Mesodermal cell (in vitro differentiated cells): ENCODE results near the gene ARHGAP45.

Experiments
- H3K27ac ChIP-seq: 2 replicates; pipeline ENCODE4 v1.7.0; 2013; ENCODE audit warnings: mild to moderate bottlenecking, low read depth, low read length, moderate library complexity; ENCODE audit not compliant: severe bottlenecking
- H3K36me3 ChIP-seq: 2 replicates; pipeline ENCODE4 v1.7.1; 2013; ENCODE audit warnings: mild to moderate bottlenecking, low read length, moderate library complexity; ENCODE audit not compliant: control insufficient read depth, insufficient read depth
- H3K4me1 ChIP-seq: one replicate; pipeline ENCODE4 v1.7.1; 2013; ENCODE audit warnings: mild to moderate bottlenecking, low read length; ENCODE audit not compliant: insufficient read depth, control insufficient read depth, poor library complexity, severe bottlenecking
- H3K4me3 ChIP-seq: 2 replicates; pipeline ENCODE4 v1.7.0; 2013; ENCODE audit warnings: low read length, control low read depth, mild to moderate bottlenecking; ENCODE audit not compliant: insufficient read depth, poor library complexity, severe bottlenecking; ENCODE audit errors: extremely low read depth
- H3K9me3 ChIP-seq: 2 replicates; pipeline ENCODE4 v1.7.1; 2013; ENCODE audit warnings: mild to moderate bottlenecking, low read length, moderate library complexity; ENCODE audit not compliant: control insufficient read depth
- WGBS, 2 experiments: methylation state at CpG; one replicate each; pipeline ENCODE4 v1.1.5; 2013; ENCODE audit warnings: missing lambda C conversion rate in 2 of 2; ENCODE audit not compliant: insufficient coverage in 2 of 2; 5-methylcytosine and 5-hydroxymethylcytosine counted together

ARHGAP45 gene

GRCh38 chr19:1041272-1041834 lies 25.6 kb upstream of the ARHGAP45 start:
- Histone ChIP-seq H3K4me3 (peak overlapping the region; percentile 65), H3K4me1 (peaks cover 7% of the 10 kb centered on the region), H3K36me3 (peaks cover 21% of the 10 kb centered on the region), H3K27ac (no peak overlapping the region), H3K9me3 (no peaks in the 10 kb centered on the region)
- WGBS, 2 experiments: 48 to 52% methylated on average over 24 to 26 of the region's 26 CpGs

- H3K36me3 ChIP-seq: peaks cover 16% of the 10 kb centered on the region
- H3K9me3 ChIP-seq: no peaks in the 10 kb centered on the region
- no peak overlapping the region for H3K4me3 ChIP-seq
- 93 to 95% methylated on average over 31 to 42 of the region's 43 CpGs for WGBS, 2 experiments
- peaks cover 7% of the 10 kb centered on the region for H3K4me1 ChIP-seq
- H3K27ac ChIP-seq: no peak overlapping the region
These were observed 24.9 kb upstream of the ARHGAP45 start for GRCh38 chr19:1041835-1042685.

GRCh38 chr19:1042689-1043511 lies 24.1 kb upstream of the ARHGAP45 start:
- peaks cover 10% of the 10 kb centered on the region for H3K36me3 ChIP-seq
- WGBS, 2 experiments: 87% methylated on average over 13 to 18 of the region's 23 CpGs
- no peak overlapping the region for H3K27ac ChIP-seq
- peaks cover 7% of the 10 kb centered on the region for H3K4me1 ChIP-seq
- no peak overlapping the region for H3K4me3 ChIP-seq
- H3K9me3 ChIP-seq: no peaks in the 10 kb centered on the region

- Histone ChIP-seq H3K4me3 (no peak overlapping the region), H3K4me1 (peaks cover 7% of the 10 kb centered on the region), H3K36me3 (no peaks in the 10 kb centered on the region), H3K9me3 (no peaks in the 10 kb centered on the region), H3K27ac (no peak overlapping the region)
- 59 to 72% methylated on average over 6 to 9 of the region's 10 CpGs for WGBS, 2 experiments
These were observed 21.7 kb upstream of the ARHGAP45 start for GRCh38 chr19:1045247-1045603.

DNA sequence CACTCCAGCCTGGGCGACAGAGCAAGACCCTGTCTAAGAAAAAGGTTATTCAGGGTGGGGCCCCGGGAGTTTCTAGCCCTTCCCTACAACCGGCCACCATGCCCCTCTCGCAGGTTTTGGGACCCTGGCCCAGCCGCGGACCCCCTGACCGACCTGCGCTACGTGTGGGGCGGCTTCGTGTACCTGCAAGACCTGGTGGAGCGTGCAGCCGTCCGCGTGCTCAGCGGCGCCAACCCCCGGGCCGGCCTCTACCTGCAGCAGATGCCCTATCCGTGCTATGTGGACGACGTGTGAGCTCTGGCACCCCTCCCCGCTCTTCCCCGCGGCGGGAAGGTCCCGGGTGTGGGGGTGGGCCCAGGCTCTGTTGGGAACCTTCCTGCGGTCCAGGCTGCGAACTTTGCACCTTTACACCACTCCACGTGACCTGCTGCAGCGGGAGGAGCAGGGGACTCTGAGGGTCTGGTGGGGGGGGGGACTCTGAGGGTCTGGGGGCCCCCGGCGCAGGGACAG lies 20.8 kb upstream of the ARHGAP45 start:
- H3K4me1 ChIP-seq: peaks cover 3% of the 10 kb centered on the region
- no peak overlapping the region for H3K27ac ChIP-seq
- H3K9me3 ChIP-seq: no peaks in the 10 kb centered on the region
- no peak overlapping the region for H3K4me3 ChIP-seq
- no peaks in the 10 kb centered on the region for H3K36me3 ChIP-seq
- WGBS, 2 experiments: 95 to 96% methylated on average over 30 to 31 of the region's 33 CpGs

- no peak overlapping the region for H3K27ac ChIP-seq
- WGBS, 2 experiments: 96% methylated on average over 69 to 76 of the region's 77 CpGs
- H3K4me1 ChIP-seq: no peaks in the 10 kb centered on the region
- no peak overlapping the region for H3K4me3 ChIP-seq
- H3K9me3 ChIP-seq: no peaks in the 10 kb centered on the region
- no peaks in the 10 kb centered on the region for H3K36me3 ChIP-seq
These were observed 19.9 kb upstream of the ARHGAP45 start for GRCh38 chr19:1046836-1047695.

DNA sequence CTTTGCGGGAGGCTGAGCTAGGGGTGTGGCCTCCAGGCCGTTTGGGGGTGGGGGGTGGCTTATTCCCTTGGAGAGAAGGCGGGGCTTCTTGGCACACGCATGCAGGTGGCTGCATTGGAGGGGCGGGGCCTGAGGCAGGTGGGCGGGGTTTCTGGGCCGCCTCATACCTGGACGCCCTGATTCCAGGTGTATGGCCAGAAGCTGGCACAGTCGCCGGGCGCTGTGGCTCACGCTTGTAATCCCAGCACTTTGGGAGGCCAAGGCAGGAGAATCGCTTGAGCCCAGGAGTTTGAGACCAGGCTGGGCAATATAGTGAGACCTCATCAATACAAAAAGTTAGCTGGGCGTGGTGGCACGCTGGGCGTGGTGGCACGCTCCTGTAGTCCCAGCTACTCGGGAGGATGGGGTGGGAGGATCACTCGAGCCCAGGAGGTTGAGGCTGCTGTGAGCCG lies 19.2 kb upstream of the ARHGAP45 start:
- Histone ChIP-seq H3K4me1 (no peaks in the 10 kb centered on the region), H3K27ac (no peak overlapping the region), H3K4me3 (no peak overlapping the region), H3K36me3 (no peaks in the 10 kb centered on the region), H3K9me3 (no peaks in the 10 kb centered on the region)
- WGBS, 2 experiments: 87 to 92% methylated on average over 17 to 20 of the region's 20 CpGs

GRCh38 chr19:1049106-1049505 lies 17.9 kb upstream of the ARHGAP45 start:
- H3K4me3 ChIP-seq: no peak overlapping the region
- no peaks in the 10 kb centered on the region for H3K4me1 ChIP-seq
- no peaks in the 10 kb centered on the region for H3K36me3 ChIP-seq
- H3K27ac ChIP-seq: no peak overlapping the region
- H3K9me3 ChIP-seq: no peaks in the 10 kb centered on the region
- 94 to 95% methylated on average over 4 to 13 of the region's 17 CpGs for WGBS, 2 experiments

GRCh38 chr19:1049800-1050199 lies 17.2 kb upstream of the ARHGAP45 start:
- no peak overlapping the region for H3K27ac ChIP-seq
- H3K36me3 ChIP-seq: no peaks in the 10 kb centered on the region
- no peaks in the 10 kb centered on the region for H3K9me3 ChIP-seq
- 60 to 74% methylated on average over 3 of the region's 11 CpGs for WGBS, 2 experiments
- no peak overlapping the region for H3K4me3 ChIP-seq
- no peaks in the 10 kb centered on the region for H3K4me1 ChIP-seq
